ENCODE data around the gene SAG.
"Not testable (repeated sequence)": the region's sequence is repeated elsewhere in the genome, so short reads cannot be mapped to it uniquely, and the experiment has no call there.

The SAG gene

DNA sequence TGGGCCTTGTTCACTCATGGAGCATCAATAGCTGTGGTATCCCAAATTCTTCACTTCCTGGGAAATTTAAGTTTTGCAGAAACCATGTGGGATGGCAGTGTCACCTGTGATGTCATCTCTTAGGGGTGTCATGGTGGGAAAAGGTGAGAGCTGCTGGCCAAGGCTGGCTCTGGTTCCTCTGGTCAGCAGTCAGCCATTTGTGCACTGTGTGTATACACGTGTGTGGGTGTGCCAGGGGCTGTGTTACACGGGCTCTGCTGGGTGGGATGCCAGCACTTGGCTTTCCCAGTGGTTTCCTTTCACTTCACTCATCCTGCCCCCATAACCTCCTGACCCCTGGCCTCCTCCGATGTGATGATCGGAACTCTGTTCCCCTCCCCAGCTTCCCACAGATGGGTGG, 21.3 kb downstream of the SAG start:
- TF ChIP-seq, protein P1, sequence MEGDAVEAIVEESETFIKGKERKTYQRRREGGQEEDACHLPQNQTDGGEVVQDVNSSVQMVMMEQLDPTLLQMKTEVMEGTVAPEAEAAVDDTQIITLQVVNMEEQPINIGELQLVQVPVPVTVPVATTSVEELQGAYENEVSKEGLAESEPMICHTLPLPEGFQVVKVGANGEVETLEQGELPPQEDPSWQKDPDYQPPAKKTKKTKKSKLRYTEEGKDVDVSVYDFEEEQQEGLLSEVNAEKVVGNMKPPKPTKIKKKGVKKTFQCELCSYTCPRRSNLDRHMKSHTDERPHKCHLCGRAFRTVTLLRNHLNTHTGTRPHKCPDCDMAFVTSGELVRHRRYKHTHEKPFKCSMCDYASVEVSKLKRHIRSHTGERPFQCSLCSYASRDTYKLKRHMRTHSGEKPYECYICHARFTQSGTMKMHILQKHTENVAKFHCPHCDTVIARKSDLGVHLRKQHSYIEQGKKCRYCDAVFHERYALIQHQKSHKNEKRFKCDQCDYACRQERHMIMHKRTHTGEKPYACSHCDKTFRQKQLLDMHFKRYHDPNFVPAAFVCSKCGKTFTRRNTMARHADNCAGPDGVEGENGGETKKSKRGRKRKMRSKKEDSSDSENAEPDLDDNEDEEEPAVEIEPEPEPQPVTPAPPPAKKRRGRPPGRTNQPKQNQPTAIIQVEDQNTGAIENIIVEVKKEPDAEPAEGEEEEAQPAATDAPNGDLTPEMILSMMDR (IDR thresholded peaks at IDR 0.05) = no peak
- TF ChIP-seq ZFX (IDR thresholded peaks at IDR 0.05; ENCODE audit: borderline replicate concordance) = no peak

DNA sequence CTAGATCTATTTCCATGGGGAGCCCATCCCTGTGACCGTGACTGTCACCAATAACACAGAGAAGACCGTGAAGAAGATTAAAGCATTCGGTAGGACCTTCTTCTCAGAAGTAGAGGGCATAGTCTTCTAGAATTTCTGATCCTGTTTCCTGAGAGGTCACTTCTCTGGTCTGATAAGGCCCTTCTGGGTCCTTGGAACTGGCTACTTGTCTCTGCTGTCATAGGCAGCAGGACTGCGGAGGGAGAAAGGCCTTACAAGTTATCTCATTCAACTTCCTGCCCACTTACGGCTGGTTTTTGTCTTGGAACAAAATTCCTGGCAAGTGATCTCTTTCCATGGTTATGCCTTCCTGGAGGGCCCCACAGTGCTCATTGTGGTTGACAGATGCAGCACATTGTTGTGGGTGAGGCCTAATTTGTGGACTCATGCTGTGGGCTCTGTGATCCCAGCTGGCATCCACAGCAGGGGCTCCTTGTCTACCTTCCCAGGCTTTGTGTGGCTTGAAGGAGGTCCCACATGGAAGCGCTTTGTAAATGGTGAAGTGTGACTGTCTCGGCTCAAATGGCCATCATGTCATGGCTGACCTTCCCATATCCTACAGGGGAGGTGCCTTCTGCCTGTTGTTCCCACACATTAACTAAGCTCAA, 22.0 kb downstream of the SAG start:
- no peak overlapping the region for H3K27ac ChIP-seq

More for the DNA sequence above, 21.3 kb downstream of the SAG start:
- no peak overlapping the region for H3K27ac ChIP-seq

DNA sequence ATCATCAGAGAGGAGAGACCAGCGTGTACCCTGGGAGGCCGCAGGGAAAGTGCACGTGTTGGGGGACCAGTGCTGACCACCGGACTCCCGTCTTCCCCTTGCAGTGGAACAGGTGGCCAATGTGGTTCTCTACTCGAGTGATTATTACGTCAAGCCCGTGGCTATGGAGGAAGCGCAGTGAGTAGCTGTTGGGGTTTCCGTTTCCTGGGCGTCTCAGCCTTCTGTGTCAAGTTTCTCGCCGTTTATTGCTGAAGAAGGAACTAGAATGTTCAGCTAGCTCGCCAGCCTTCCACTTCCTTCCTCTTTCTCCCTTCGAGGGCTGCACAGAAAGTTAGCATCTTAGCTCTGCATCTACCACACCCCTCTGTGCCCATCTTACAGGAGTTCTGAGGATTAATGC, 23.9 kb downstream of the SAG start:
- TF ChIP-seq, protein P1 (IDR thresholded peaks at IDR 0.05) = no peak
- no peak for TF ChIP-seq ZFX (IDR thresholded peaks at IDR 0.05; ENCODE audit: borderline replicate concordance)
- no peak overlapping the region for H3K27ac ChIP-seq

More for the DNA sequence above, 22.0 kb downstream of the SAG start:
- no peak for TF ChIP-seq ZFX (IDR thresholded peaks at IDR 0.05; ENCODE audit: borderline replicate concordance)
- TF ChIP-seq, protein P1 (IDR thresholded peaks at IDR 0.05) = no peak

DNA sequence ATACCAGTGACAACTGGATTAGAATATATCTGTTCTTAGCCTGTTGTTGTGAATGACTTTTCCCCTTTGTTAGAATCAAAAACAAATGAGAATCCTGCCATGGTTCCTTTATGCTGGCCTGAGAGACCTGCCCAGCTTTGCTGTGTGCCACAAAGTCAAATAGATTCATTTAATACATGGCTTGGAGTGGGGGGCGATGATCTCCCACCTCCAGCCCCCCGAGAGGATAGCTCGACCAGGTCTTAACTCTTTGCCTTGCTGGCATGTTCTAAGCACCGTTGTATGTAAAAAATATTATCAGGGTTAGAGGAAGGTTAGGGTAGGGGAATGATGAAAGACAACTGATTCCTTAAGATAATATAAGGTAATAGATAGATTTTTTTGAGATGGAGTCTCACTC, 24.5 kb downstream of the SAG start:
- no peak for TF ChIP-seq ZFX (IDR thresholded peaks at IDR 0.05; ENCODE audit: borderline replicate concordance)
- TF ChIP-seq, protein P1 (IDR thresholded peaks at IDR 0.05) = no peak
- H3K27ac ChIP-seq = no peak overlapping the region

DNA sequence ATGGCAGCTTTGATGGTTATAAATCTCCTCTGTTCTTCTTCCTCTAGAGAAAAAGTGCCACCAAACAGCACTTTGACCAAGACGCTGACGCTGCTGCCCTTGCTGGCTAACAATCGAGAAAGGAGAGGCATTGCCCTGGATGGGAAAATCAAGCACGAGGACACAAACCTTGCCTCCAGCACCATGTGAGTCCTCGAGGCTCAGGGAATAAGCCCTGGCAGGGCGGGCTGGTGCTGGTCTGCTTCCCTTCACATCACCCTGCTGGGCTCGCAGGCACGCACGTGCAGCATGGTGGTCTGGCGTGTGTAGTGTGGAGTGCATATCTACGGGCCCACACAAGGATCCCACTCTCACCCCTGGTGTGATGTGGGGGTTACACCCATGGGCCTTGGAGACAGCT, 27.3 kb downstream of the SAG start:
- TF ChIP-seq ZFX (IDR thresholded peaks at IDR 0.05; ENCODE audit: borderline replicate concordance) = no peak
- TF ChIP-seq, protein P1 (IDR thresholded peaks at IDR 0.05) = no peak
- no peak overlapping the region for H3K27ac ChIP-seq

DNA sequence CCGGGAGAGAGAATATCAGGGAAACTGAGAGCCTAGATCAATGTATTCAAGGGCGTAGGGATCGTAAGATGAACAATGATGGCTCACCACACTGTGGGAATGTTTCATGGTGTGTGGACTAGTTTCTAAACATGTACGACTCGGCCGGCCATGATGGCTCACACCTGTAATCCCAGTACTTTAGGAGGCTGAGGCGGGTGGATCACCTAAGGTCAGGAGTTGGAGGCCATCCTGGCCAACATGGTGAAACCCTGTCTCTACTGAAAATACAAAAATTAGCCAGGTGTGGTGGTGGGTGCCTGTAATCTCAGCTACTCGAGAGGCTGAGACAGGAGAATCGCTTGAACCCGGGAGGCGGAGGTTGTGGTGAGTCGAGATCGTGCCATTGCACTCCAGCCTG, 28.5 kb downstream of the SAG start:
- H3K27ac ChIP-seq = not testable (repeated sequence)

DNA sequence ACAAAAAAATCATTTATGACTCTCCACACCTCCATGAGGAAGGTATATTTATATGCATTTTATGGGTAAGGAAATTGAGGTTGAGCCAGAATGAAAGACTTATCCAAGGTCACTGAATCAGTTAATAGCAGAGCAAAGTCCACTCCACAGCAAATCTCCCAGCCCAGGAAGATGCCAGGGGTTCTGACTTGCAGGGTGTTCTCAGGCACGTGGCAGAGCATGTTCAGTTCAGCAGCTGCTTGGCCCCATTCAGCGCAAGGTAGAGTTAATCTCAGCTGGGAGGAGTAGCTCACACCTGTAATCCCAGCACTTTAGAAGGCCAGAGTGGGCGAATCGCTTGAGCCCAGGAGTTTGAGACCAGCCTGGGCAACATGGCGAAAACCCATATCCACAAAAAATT, 28.9 kb downstream of the SAG start:
- no peak overlapping the region for H3K27ac ChIP-seq
- TF ChIP-seq, protein P1 (IDR thresholded peaks at IDR 0.05) = no peak
- no peak for TF ChIP-seq ZFX (IDR thresholded peaks at IDR 0.05; ENCODE audit: borderline replicate concordance)

DNA sequence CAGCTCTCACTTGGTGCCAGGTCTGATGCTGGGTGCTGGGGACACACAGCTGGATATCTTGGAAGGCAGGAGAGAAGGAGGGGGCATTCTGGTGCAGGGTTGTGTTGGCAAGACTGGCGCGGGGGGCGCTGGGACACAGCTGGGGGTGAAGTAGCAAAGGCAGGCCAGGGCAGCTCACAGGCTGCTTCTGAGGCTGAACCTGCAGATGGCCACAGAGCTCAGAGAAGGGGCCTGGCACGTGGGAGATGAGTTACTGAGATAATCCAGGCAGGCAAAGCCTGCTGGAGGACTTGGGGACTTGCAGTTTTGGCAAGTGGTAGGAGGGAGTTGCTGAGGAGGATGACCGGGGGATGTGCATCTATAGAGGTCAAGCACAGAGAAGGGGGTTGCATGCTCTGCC, 30.4 kb downstream of the SAG start:
- TF ChIP-seq, protein P1 (IDR thresholded peaks at IDR 0.05) = no peak
- no peak for TF ChIP-seq ZFX (IDR thresholded peaks at IDR 0.05; ENCODE audit: borderline replicate concordance)
- H3K27ac ChIP-seq = no peak overlapping the region

Measured in 22Rv1 (cell line).